K562 (cell line): Measurements from ENCODE around the gene NEMF. TPM values are rescaled to one million over a fixed set of nuclear protein-coding genes. Genes with fewer than 3 reads are reported as not detected.

ENCODE experiments used
- ATAC-seq: fragments of 200-7000 bp; cut with Tn5 transposase; 3 replicates; pipeline ENCODE4 v1.9.1; 2020; ENCODE audit warnings: moderate library complexity
- BruUV-seq: library from RNA; stranded (reverse); fragments of 400-500 nt; replicated peaks from 2 replicates; lab custom pipeline; 2021; lab: Mats Ljungman, UMichigan
- CTCF ChIA-PET: fragments of 300-600 bp; formaldehyde crosslinking; extraction: SDS; loops from one replicate; lab custom pipeline; 2021; ENCODE audit warnings: low intra/inter-chr PET ratio; lab: Yijun Ruan, JAX
- POLR2A ChIA-PET: fragments of 300-600, 350-650 bp; sonication (Branson Sonifier 250); formaldehyde crosslinking; extraction: SDS; loops from one replicate; lab custom pipeline; 2021; ENCODE audit warnings: antibody characterized with exemption, inconsistent platforms; lab: Yijun Ruan, JAX
- DNase-seq, 4 experiments: peaks; one replicate each; pipeline versions ENCODE4 v3.0.0 to v3.0.0-alpha.2; 2011 to 2018; ENCODE audit warnings: low spot score in 3 of 4, mixed read lengths in 3 of 4; ENCODE audit errors: extremely low read depth in 1 of 4
- FAIRE-seq: peaks from 2 replicates; lab custom pipeline; 2011; peaks lifted over from hg19 to GRCh38; lab: Jason Lieb, UNC
- H2AFZ ChIP-seq: 2 replicates; pipeline ENCODE4 v1.6.0; 2011; ENCODE audit warnings: low read depth, low read length, control low read depth, inconsistent platforms
- H3K27ac ChIP-seq: fragments of 200-600 bp; 3 replicates; pipeline ENCODE4 v1.8.0; 2011; ENCODE audit warnings: low read depth, mild to moderate bottlenecking, control low read depth, inconsistent platforms, low read length, moderate library complexity, mixed read lengths; ENCODE audit errors: extremely low read depth
- H3K27me3 ChIP-seq, 2 experiments: fragments of 300-600 bp in 1 of 2; 2 replicates in 1 of 2; 3 replicates in 1 of 2; pipeline versions ENCODE4 v1.6.0 to v1.8.0; 2011; ENCODE audit warnings: inconsistent platforms in 2 of 2, low read length in 2 of 2, mild to moderate bottlenecking in 1 of 2, mixed read lengths in 1 of 2, moderate library complexity in 1 of 2; ENCODE audit not compliant: control insufficient read depth in 2 of 2, insufficient read depth in 2 of 2
- H3K36me3 ChIP-seq: fragments of 300-600 bp; 3 replicates; pipeline ENCODE4 v1.8.0; 2011; ENCODE audit warnings: mild to moderate bottlenecking, low read length, inconsistent platforms; ENCODE audit not compliant: control insufficient read depth, insufficient read depth
- H3K4me1 ChIP-seq, 2 experiments: fragments of 200-600 bp in 1 of 2; replicated peaks in 1 of 2; 2 replicates in 1 of 2; 3 replicates in 1 of 2; pipeline versions ENCODE4 v1.5.1 to v1.8.0; 2011; ENCODE audit warnings: inconsistent platforms in 2 of 2, low read length in 2 of 2, mild to moderate bottlenecking in 1 of 2, mixed read lengths in 1 of 2, moderate library complexity in 1 of 2; ENCODE audit not compliant: control insufficient read depth in 2 of 2, insufficient read depth in 2 of 2
- H3K4me2 ChIP-seq: 2 replicates; pipeline ENCODE4 v1.6.1; 2011; ENCODE audit warnings: low read length, control low read depth, inconsistent platforms, mixed read lengths; ENCODE audit not compliant: insufficient read depth
- H3K4me3 ChIP-seq: fragments of 200-600 bp; sonication (generic), shearing (Covaris generic); 2 replicates; pipeline ENCODE4 v1.5.1; 2016; ENCODE audit warnings: control low read depth, inconsistent platforms
- H3K79me2 ChIP-seq: fragments of 200-600 bp; 3 replicates; pipeline ENCODE4 v1.8.0; 2011; ENCODE audit warnings: low read length, inconsistent platforms; ENCODE audit not compliant: control insufficient read depth, insufficient read depth
- H3K9ac ChIP-seq, 2 experiments: 2 replicates each; pipeline versions ENCODE4 v1.6.0 to v1.6.1; 2011; ENCODE audit warnings: low read depth in 2 of 2, low read length in 2 of 2, control low read depth in 1 of 2, inconsistent platforms in 1 of 2, mild to moderate bottlenecking in 1 of 2, mixed read lengths in 1 of 2; ENCODE audit not compliant: insufficient read depth in 1 of 2
- H3K9me1 ChIP-seq: one replicate; pipeline ENCODE4 v1.6.0; 2011; ENCODE audit warnings: inconsistent platforms, mild to moderate bottlenecking, low read length, moderate library complexity; ENCODE audit not compliant: control insufficient read depth, insufficient read depth
- H3K9me3 ChIP-seq: replicated peaks from 2 replicates; pipeline ENCODE4 v1.5.1; 2011; ENCODE audit warnings: low read depth, low read length, inconsistent platforms; ENCODE audit not compliant: control insufficient read depth, insufficient read depth
- H4K20me1 ChIP-seq: replicated peaks from 2 replicates; pipeline ENCODE4 v1.6.1; 2011; ENCODE audit warnings: low read length, inconsistent platforms, mixed read lengths; ENCODE audit not compliant: control insufficient read depth, insufficient read depth
- BDP1 ChIP-seq: IDR thresholded peaks from 3 replicates; pipeline ENCODE4 v1.6.1; 2011; ENCODE audit not compliant: insufficient read length, insufficient read depth
- CHAMP1 ChIP-seq: fragments of 450-650 bp; IDR thresholded peaks from 2 replicates; pipeline ENCODE4 v1.6.1; 2016; ENCODE audit warnings: mild to moderate bottlenecking
- EP300 ChIP-seq: IDR thresholded peaks from 2 replicates; pipeline ENCODE4 v1.6.1; 2012; ENCODE audit warnings: low read length, improper control_type of control experiment
- HDAC1 ChIP-seq, 2 experiments: fragments of 450-650 bp; IDR thresholded peaks; 2 replicates each; pipeline ENCODE4 v1.6.1; 2016 to 2017; ENCODE audit warnings: inconsistent platforms in 1 of 2, mild to moderate bottlenecking in 1 of 2, moderate library complexity in 1 of 2
- HDAC2 ChIP-seq: fragments of 450-650 bp; IDR thresholded peaks from 2 replicates; pipeline ENCODE4 v1.6.1; 2016; ENCODE audit warnings: mild to moderate bottlenecking
- NBN ChIP-seq: fragments of 450-650 bp; IDR thresholded peaks from 2 replicates; pipeline ENCODE4 v1.6.1; 2016; ENCODE audit warnings: low read depth, mild to moderate bottlenecking
- PRPF4 ChIP-seq: fragments of 200-400 bp; formaldehyde crosslinking; IDR thresholded peaks from one replicate; pipeline ENCODE4 v1.6.1; 2017; ENCODE audit warnings: low read length, low read depth, mild to moderate bottlenecking; ENCODE audit not compliant: insufficient read depth, poor library complexity, severe bottlenecking
- SNIP1 ChIP-seq: fragments of 450-650 bp; IDR thresholded peaks from 2 replicates; pipeline ENCODE4 v1.7.1; 2017; ENCODE audit warnings: low read depth, mild to moderate bottlenecking
- SRSF3 ChIP-seq: fragments of 200-400 bp; formaldehyde crosslinking; IDR thresholded peaks from 2 replicates; pipeline ENCODE4 v1.6.1; 2016; ENCODE audit warnings: mild to moderate bottlenecking, low read length, moderate library complexity; ENCODE audit not compliant: insufficient read depth
- TEAD4 ChIP-seq, 2 experiments: sonication (generic) in 1 of 2; formaldehyde crosslinking in 1 of 2; IDR thresholded peaks; 2 replicates each; pipeline versions ENCODE4 v1.6.1 to v1.8.0; 2012 to 2022; ENCODE audit warnings: borderline replicate concordance in 1 of 2, inconsistent platforms in 1 of 2, low read length in 1 of 2, mild to moderate bottlenecking in 1 of 2, missing genetic modification reagents in 1 of 2
- ZNF12 ChIP-seq: sonication (generic); formaldehyde crosslinking; IDR thresholded peaks from 2 replicates; pipeline ENCODE4 v1.4.0; 2020; ENCODE audit warnings: mild to moderate bottlenecking, missing genetic modification reagents
- WGBS: fragments of 100-300 bp; shearing (Covaris generic); methylation state at CpG from one replicate; pipeline ENCODE4 v1.1.6; 2016; ENCODE audit warnings: low coverage, mixed read lengths; ENCODE audit not compliant: insufficient coverage; ENCODE audit errors: missing lambda C conversion rate; 5-methylcytosine and 5-hydroxymethylcytosine counted together
- in situ Hi-C: fragments of 300-500 bp; cut with MboI; formaldehyde crosslinking; loops from 4 replicates; pipeline ENCODE4 v1.15.0; 2018; ENCODE audit warnings: inconsistent platforms, mixed read lengths
- intact Hi-C: fragments of 100-400 bp; cut with micrococcal nuclease; formaldehyde crosslinking; loops from 2 replicates; pipeline ENCODE4 v1.14.2; 2022
- polyA plus RNA-seq, 8 experiments: library from polyadenylated mRNA; depleted of rRNA in 4 of 8; stranded (reverse) in 5 of 8; unstranded in 3 of 8; fragments of >200 nt; fragmentation: Nextera tagmentation in 2 of 8; fragmentation: Illumina TruSeq in 1 of 8; extraction: Ambion mirVana in 2 of 8; extraction: Trizol in 1 of 8; gene quantifications; 2 replicates each; pipeline versions ENCODE4 v1.2.1 to v1.2.3, GENCODE V29; 2011 to 2014; ENCODE audit warnings: inconsistent platforms in 1 of 8, missing spikeins in 1 of 8
- total RNA-seq, 7 experiments: library from RNA; depleted of rRNA in 6 of 7; stranded (reverse); fragments of >200 nt in 6 of 7; fragmentation: Illumina TruSeq in 2 of 7; extraction: Trizol in 2 of 7; gene quantifications; 2 replicates each; pipeline versions ENCODE4 v1.2.1 to v1.2.3, GENCODE V29; 2011 to 2021; ENCODE audit warnings: low replicate concordance in 1 of 7

The NEMF gene
- total and polyA plus RNA-seq, 9 of the 15 experiments (the other 6 are each of a cell fraction or from before 2014, with no cell fraction given): 38.8 to 94.4 (median 61.0) TPM

GRCh38 chr14:49853158-49853477, 530 bp upstream of the NEMF start:
- Histone ChIP-seq H3K4me3 (peak overlapping the region; percentile 84), H3K4me2 (peak overlapping the region; percentile 79), H3K27me3 (no peaks in the 10 kb centered on the region; a peak in 1 of 5 replicates), H3K9me1 (no peaks in the 10 kb centered on the region), H4K20me1 (no peaks in the 10 kb centered on the region), H3K9me3 (no peaks in the 10 kb centered on the region), H3K4me1 (peaks cover 4 to 6% of the 10 kb centered on the region in 2 experiments; a peak in 4 of 5 replicates), H3K36me3 (peaks cover 32% of the 10 kb centered on the region; the same call in 2 of the 3 replicates), H3K9ac (peak overlapping the region; percentile 84 to 100; a peak in 3 of 4 replicates), H3K27ac (peak overlapping the region; percentile 85), H3K79me2 (peaks cover 42% of the 10 kb centered on the region), H2AFZ (peak overlapping the region; percentile 97)
- intact Hi-C loops (loop anchor here (5.0 kb wide), 2 partner anchors 221 to 266 kb away; partner anchors contain the start of gene RPS29), in situ Hi-C loops (loop anchor here (25.0 kb wide), 1 partner anchor 684 kb away; the partner anchor contains the start of gene MAP4K5)
- no peak for ATAC-seq
- ChIA-PET POLR2A (interaction anchor here (0.8 to 4.5 kb wide), 5 partner anchors 9 to 232 kb away, joined by 3 to 32 read pairs (median 17); partner anchors contain the start of genes MGAT2 and RPL36AL), CTCF (interaction anchor here (1.1 to 1.2 kb wide), 2 partner anchors 251 to 253 kb away, joined by 3 to 4 read pairs; no protein-coding TSS in a partner anchor)
- 2% methylated on average over 14 of the region's 14 CpGs for WGBS
- DNase-seq: no peak
- BruUV-seq: no TSS peak
- no peak for FAIRE-seq
- TF ChIP-seq PRPF4 (no peak), CHAMP1 (0 out of 2 replicates have a peak, but pooled peaks have one; percentile 2), EP300 (no peak), ZNF12 (CRISPR knock-in tag) (no peak), TEAD4 (IDR thresholded peaks at IDR 0.05; ENCODE audit: low read length) (no peak), TEAD4 (CRISPR knock-in tag; IDR thresholded peaks at IDR 0.05; ENCODE audit: borderline replicate concordance) (no peak), BDP1 (no peak), HDAC1 (IDR thresholded peaks at IDR 0.05) (no peak), SNIP1 (no peak), NBN (0 out of 2 replicates have a peak, but pooled peaks have one; percentile 9), HDAC2 (no peak), SRSF3 (no peak)
